ENCODE data around the gene PSTPIP1. TPM values are rescaled to one million over a fixed set of nuclear protein-coding genes. Genes with fewer than 3 reads are reported as not detected.
A peak's percentile ranks its signal among the peaks of the same experiment; 100 is the strongest.

The PSTPIP1 gene
- polyA plus RNA-seq, 5 donors, result 1.1 to 3.1 (median 1.9) TPM

- DNase-seq, result no peak
Observed at GRCh38 chr15:76978522-76979330, 16.2 kb upstream of the PSTPIP1 start.

- DNase-seq, result no peak
Observed at GRCh38 chr15:76979331-76979925, 15.5 kb upstream of the PSTPIP1 start.

GRCh38 chr15:76979996-76980520 lies 14.9 kb upstream of the PSTPIP1 start:
- no peak for DNase-seq

GRCh38 chr15:76982356-76982755 lies 12.6 kb upstream of the PSTPIP1 start:
- DNase-seq, result no peak

- DNase-seq, result no peak
Observed at GRCh38 chr15:76982756-76983155, 12.2 kb upstream of the PSTPIP1 start.

- DNase-seq, result no peak
Observed at GRCh38 chr15:76983590-76984375, 11.1 kb upstream of the PSTPIP1 start.

- no peak for DNase-seq
Observed at GRCh38 chr15:76986743-76987142, 8.2 kb upstream of the PSTPIP1 start.

GRCh38 chr15:76987276-76987675 lies 7.7 kb upstream of the PSTPIP1 start:
- no peak for DNase-seq

GRCh38 chr15:76987896-76988860 lies 6.7 kb upstream of the PSTPIP1 start:
- DNase-seq, result no peak

- DNase-seq, result no peak
Observed at GRCh38 chr15:76988867-76989780, 5.8 kb upstream of the PSTPIP1 start.

GRCh38 chr15:76991048-76991447 lies 3.9 kb upstream of the PSTPIP1 start:
- DNase-seq, result no peak

- no peak for DNase-seq
Observed at GRCh38 chr15:76991741-76992645, 2.9 kb upstream of the PSTPIP1 start.

GRCh38 chr15:76993114-76993725 lies 1.7 kb upstream of the PSTPIP1 start:
- no peak for DNase-seq

- DNase-seq, result no peak
Observed at GRCh38 chr15:76994001-76994400, 925 bp upstream of the PSTPIP1 start.

- no peak for DNase-seq
Observed at GRCh38 chr15:76994496-76994895, 430 bp upstream of the PSTPIP1 start.

GRCh38 chr15:76996076-76996525 lies 1.2 kb downstream of the PSTPIP1 start:
- no peak for DNase-seq

- DNase-seq, result peak; percentile 28 to 39
Observed at GRCh38 chr15:76996526-76997401, 1.8 kb downstream of the PSTPIP1 start.
